Brain microvascular endothelial cell (primary cell): ENCODE results near the gene ZNF514.
"Not testable (repeated sequence)": the region's sequence is repeated elsewhere in the genome, so short reads cannot be mapped to it uniquely, and the experiment has no call there.

Experiments
- DNase-seq: peaks from one replicate; pipeline ENCODE4 v3.0.0-alpha.2; 2020
- H3K27ac ChIP-seq: fragments of 250-450 bp; sonication (Bioruptor Pico); 2 replicates; pipeline ENCODE4 v1.5.1; 2020; ENCODE audit warnings: mild to moderate bottlenecking, moderate library complexity
- H3K27me3 ChIP-seq: fragments of 250-450 bp; sonication (Bioruptor Pico); replicated peaks from 2 replicates; pipeline ENCODE4 v1.5.1; 2020; ENCODE audit warnings: mild to moderate bottlenecking
- H3K36me3 ChIP-seq: fragments of 250-450 bp; sonication (Bioruptor Pico); replicated peaks from 2 replicates; pipeline ENCODE4 v1.5.1; 2020; ENCODE audit warnings: mild to moderate bottlenecking
- H3K4me3 ChIP-seq: 2 replicates; pipeline ENCODE4 v1.5.1; 2011; ENCODE audit warnings: low read depth, mild to moderate bottlenecking, control low read depth, low read length, moderate library complexity
- CTCF ChIP-seq: IDR thresholded peaks from 2 replicates; pipeline ENCODE4 v1.5.1; 2011; ENCODE audit warnings: low read depth, mild to moderate bottlenecking, moderate library complexity, low read length, control low read depth, inconsistent platforms; ENCODE audit errors: missing control alignments
- in situ Hi-C: cut with HindIII; loops from 2 replicates; pipeline ENCODE4 v1.10.0; 2017; ENCODE audit warnings: low sequenced_read_pairs, low pct_ligation_motif_present

ZNF514 gene

GRCh38 chr2:95203911-95204310, 44.3 kb upstream of the ZNF514 start:
- in situ Hi-C loops: no loop called here
- DNase-seq: no peak
- no peak overlapping the region for H3K4me3 ChIP-seq
- TF ChIP-seq CTCF: no peak
- H3K27me3 ChIP-seq: no peaks in the 10 kb centered on the region
- no peaks in the 10 kb centered on the region for H3K36me3 ChIP-seq
- H3K27ac ChIP-seq: no peak overlapping the region

- TF ChIP-seq CTCF: peak; percentile 65
- H3K36me3 ChIP-seq, in situ Hi-C loops, H3K27me3 ChIP-seq, H3K27ac ChIP-seq, H3K4me3 ChIP-seq: not testable (repeated sequence)
- peak; percentile 52 for DNase-seq
These were observed 33.3 kb upstream of the ZNF514 start for GRCh38 chr2:95192956-95193355.

- in situ Hi-C loops: no loop called here
- Histone ChIP-seq H3K4me3 (no peak overlapping the region), H3K27ac (no peak overlapping the region), H3K27me3 (no peaks in the 10 kb centered on the region), H3K36me3 (peaks cover 14% of the 10 kb centered on the region)
- no peak for DNase-seq
- TF ChIP-seq CTCF: no peak
These were observed 26.3 kb upstream of the ZNF514 start for GRCh38 chr2:95185973-95186372.

- TF ChIP-seq CTCF: no peak
- Histone ChIP-seq H3K27ac (no peak overlapping the region), H3K27me3 (no peaks in the 10 kb centered on the region), H3K4me3 (no peak overlapping the region), H3K36me3 (peaks cover 19% of the 10 kb centered on the region)
- in situ Hi-C loops: no loop called here
- no peak for DNase-seq
These were observed 25.5 kb upstream of the ZNF514 start for GRCh38 chr2:95185197-95185596.

GRCh38 chr2:95181774-95182173, 22.1 kb upstream of the ZNF514 start:
- no peak overlapping the region for H3K27ac ChIP-seq
- no peak for DNase-seq
- peaks cover 30% of the 10 kb centered on the region for H3K36me3 ChIP-seq
- in situ Hi-C loops: no loop called here
- no peak overlapping the region for H3K4me3 ChIP-seq
- H3K27me3 ChIP-seq: no peaks in the 10 kb centered on the region
- TF ChIP-seq CTCF: no peak

- Histone ChIP-seq H3K27me3 (no peaks in the 10 kb centered on the region), H3K36me3 (peaks cover 30% of the 10 kb centered on the region), H3K27ac (no peak overlapping the region), H3K4me3 (no peak overlapping the region)
- TF ChIP-seq CTCF: no peak
- no peak for DNase-seq
- in situ Hi-C loops: no loop called here
These were observed 19.8 kb upstream of the ZNF514 start for GRCh38 chr2:95179451-95179850.
